SH-SY5Y (cell line): ENCODE results near the gene PTPRJ.

Experiments used
- GATA2 ChIP-seq: IDR thresholded peaks from 2 replicates; pipeline ENCODE4 v1.6.1; 2011; ENCODE audit warnings: mild to moderate bottlenecking, low read depth, low read length
- GATA3 ChIP-seq: IDR thresholded peaks from 2 replicates; pipeline ENCODE4 v1.6.1; 2011; ENCODE audit warnings: low read depth, mild to moderate bottlenecking, low read length, moderate library complexity

- TF ChIP-seq GATA3 (no peak), GATA2 (no peak)
Measured at GRCh38 chr11:48007677-48008076, 27.3 kb downstream of the PTPRJ start.
